Endothelial cell of umbilical vein (primary cell): ENCODE measurements around the gene ENTPD1.

Experiments used
- CTCF ChIP-seq, 2 donors: IDR thresholded peaks; 1 replicate in 1 of 2; 2 replicates in 1 of 2; pipeline ENCODE4 v1.5.1; 2011; ENCODE audit warnings: low read length in 2 of 2, mild to moderate bottlenecking in 2 of 2, moderate library complexity in 2 of 2, control low read depth in 1 of 2, inconsistent platforms in 1 of 2, low read depth in 1 of 2; ENCODE audit not compliant: insufficient read depth in 1 of 2; ENCODE audit errors: extremely low read depth in 1 of 2
- EZH2 ChIP-seq: IDR thresholded peaks from 2 replicates; pipeline ENCODE4 v1.6.1; 2012; ENCODE audit warnings: borderline replicate concordance, low read depth, mild to moderate bottlenecking, moderate library complexity, low read length, inconsistent platforms; ENCODE audit not compliant: severe bottlenecking
- FOS ChIP-seq: IDR thresholded peaks from 2 replicates; pipeline ENCODE4 v1.6.1; 2011; ENCODE audit warnings: mild to moderate bottlenecking, low read length, moderate library complexity, borderline replicate concordance; ENCODE audit not compliant: insufficient read depth
- POLR2A ChIP-seq: IDR thresholded peaks from 2 replicates; pipeline ENCODE4 v1.6.1; 2012; ENCODE audit warnings: low read depth, mild to moderate bottlenecking, control low read depth, low read length
- POLR2AphosphoS5 ChIP-seq: IDR thresholded peaks from 2 replicates; pipeline ENCODE4 v1.6.1; 2012; ENCODE audit warnings: low read depth, mild to moderate bottlenecking, control low read depth, low read length, moderate library complexity; ENCODE audit not compliant: insufficient read depth

- TF ChIP-seq POLR2A, result no peak
- TF ChIP-seq CTCF (IDR thresholded peaks at IDR 0.05; ENCODE audit: extremely low read depth in 1 of 2, insufficient read depth in 1 of 2, low read depth in 1 of 2, low read length in 2 of 2), result no peak
- no peak for TF ChIP-seq EZH2
- no peak for TF ChIP-seq POLR2AphosphoS5
- TF ChIP-seq FOS, result no peak
These were observed 49.0 kb upstream of the ENTPD1 start for GRCh38 chr10:95706990-95707389.
